ENCODE data around the gene MOBP.
"Not testable (repeated sequence)": the region's sequence is repeated elsewhere in the genome, so short reads cannot be mapped to it uniquely, and the experiment has no call there.

The MOBP gene

DNA sequence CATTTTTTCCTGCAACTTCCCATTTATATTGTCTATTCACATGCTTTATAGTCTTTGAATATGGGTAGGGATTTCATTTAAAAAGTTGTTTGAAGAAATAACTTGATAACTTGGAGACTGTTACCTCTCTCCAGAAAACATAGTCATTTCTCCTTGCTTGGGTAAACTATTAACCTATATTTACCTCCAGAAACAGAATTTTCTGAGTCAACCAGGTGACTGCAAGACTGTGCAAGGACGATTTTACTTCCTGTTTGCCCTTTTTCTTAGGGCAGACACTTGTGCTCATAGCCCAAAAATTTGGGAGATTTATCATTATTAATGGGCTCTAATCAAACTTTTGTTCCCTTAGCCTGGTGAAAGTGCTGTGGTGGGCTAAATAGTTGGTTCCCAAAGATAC is 14.3 kb upstream of the MOBP start:
- DNase-seq (ENCODE audit: low spot score) = no peak

DNA sequence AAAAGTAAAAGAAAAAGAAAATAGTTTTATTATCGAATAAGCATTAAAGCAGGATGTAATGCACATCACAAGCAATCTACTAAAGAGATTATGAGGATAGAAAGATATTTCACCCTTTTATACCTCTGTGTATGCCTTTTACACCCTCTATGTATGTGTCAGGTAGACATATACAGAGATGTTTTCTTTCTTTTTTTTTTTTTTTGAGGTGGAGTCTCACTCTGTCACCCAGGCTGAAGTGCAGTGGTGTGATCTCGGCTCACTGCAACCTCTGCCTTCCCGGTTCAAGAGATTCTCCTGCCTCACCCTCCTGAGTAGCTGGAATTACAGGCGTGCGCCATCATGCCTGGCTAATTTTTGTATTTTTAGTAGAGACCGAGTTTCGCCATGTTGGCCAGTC is 13.6 kb upstream of the MOBP start:
- not testable (repeated sequence) for DNase-seq (ENCODE audit: low spot score)

DNA sequence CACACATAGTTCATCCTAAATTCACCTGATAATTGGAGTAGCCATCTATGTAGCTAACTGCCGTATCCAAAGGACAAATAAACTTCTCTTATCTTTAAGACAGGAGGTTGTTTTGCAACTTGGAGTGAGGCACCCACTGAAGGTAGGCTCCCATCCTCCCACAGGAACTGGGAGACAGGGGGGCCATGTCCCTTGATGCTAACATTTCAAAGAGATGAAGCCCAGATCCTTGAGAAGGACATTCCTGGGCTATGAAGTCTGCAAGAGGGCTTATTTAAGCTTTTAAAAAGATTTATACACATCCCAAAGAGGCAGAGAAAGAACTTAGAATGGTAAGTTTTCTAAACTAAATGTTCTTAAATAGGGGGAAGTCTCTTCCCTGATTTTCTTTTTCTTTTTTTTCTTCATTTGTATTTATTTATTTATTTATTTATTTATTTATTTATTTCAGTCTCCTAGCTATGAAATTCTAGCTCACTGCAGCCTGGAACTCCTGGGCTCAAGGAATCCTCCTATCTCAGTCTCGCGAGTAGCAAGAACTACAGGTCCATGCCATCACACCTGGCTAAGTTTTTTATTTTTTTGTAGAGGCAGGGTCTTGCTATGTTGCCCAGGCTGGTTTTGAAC is 12.8 kb upstream of the MOBP start:
- DNase-seq (ENCODE audit: low spot score) = no peak

DNA sequence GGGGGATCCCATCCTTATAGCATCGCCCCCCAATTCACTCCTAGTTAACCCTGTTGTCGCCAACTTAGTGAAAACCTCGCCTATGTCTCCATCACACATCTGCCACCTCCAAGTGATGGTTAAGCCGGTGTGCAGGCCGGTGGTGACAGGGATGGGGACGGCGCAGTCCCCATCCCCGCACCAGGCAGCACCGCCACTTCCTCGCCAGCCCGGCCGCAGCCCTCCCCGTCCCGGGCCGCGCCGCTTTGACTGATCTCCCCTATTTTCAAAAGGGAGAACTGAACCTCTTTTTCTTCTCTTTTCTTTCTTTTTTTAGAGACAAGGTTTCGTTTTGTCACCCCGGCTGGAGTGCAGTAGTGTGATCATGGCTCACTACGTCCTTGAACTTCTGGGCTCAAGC is 11.3 kb upstream of the MOBP start:
- DNase-seq (ENCODE audit: low spot score) = no peak

DNA sequence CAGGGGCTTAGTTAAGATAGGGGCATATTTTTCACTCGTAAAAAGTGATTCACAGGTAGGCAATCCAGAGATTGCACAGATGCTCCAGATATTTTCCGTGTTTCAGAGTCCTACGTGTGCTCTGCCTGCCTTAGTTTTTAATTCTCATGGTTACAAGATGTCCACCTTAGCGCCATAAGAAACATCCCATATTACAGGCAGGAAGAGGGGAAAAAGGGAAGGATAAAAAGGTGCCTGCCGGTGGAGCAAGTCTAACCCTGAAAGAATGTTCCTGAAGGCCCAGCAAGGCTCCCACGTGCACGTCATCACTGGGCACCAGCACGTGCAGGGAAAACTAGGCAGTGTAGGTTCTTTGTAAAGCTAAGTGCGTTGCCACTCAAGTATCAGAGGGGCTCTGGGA is 10.1 kb upstream of the MOBP start:
- no peak for DNase-seq (ENCODE audit: low spot score)

DNA sequence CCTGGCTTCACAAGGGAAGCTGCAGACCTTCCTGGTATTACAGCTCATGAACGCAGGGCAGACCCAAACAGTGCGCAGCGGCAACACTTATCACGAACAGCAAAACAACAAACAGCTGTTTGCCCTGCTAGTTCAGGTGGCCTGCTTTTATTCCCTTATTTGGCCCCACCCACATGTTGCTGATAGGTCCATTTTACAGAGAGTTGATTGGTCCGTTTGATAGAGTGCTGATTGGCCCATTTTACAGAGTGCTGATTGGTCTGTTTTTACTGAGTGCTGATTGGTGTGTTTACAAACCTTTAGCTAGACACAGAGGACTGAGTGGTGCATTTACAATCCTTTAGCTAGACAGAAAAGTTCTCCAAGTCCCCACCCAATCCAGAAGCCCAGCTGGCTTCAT is 8.9 kb upstream of the MOBP start:
- not testable (repeated sequence) for DNase-seq (ENCODE audit: low spot score)

DNA sequence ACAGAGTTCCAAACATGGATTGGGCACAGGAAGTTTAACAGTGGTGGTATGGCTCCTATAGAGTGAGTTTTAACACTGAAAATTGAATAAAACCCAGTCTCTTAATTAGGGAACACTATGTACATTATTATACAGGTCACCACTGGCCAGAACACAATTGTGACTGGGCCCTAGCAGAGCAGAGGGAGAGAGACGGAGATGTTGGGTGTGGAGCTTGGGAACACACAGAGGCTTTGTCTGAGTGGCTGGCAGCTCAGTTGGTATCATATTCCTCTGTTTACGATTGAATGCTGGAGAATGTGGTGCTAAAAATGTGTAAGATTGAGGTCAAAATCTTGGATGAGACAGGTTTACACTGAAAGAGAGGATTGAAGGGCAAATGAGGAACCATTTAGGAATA is 6.8 kb upstream of the MOBP start:
- DNase-seq (ENCODE audit: low spot score) = no peak

DNA sequence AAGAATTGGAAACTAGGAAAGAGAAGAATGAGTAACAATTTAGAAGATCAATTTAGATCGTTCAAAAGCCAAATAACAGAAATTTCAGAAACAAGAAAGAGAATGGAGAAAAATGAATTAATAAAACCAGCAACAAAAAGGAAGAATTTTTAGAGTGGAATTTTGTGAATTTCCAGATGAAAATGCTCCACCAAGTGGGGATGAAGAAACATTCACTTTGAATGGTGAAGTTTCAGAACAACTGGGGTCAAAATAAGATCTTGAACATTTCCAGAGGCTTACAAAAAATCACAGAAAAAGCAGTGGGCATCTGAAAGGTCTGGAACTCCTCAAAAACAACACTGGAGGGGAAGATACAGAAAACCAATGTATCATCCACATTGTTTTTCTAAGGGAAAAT is 4.2 kb upstream of the MOBP start:
- no peak for DNase-seq (ENCODE audit: low spot score)

DNA sequence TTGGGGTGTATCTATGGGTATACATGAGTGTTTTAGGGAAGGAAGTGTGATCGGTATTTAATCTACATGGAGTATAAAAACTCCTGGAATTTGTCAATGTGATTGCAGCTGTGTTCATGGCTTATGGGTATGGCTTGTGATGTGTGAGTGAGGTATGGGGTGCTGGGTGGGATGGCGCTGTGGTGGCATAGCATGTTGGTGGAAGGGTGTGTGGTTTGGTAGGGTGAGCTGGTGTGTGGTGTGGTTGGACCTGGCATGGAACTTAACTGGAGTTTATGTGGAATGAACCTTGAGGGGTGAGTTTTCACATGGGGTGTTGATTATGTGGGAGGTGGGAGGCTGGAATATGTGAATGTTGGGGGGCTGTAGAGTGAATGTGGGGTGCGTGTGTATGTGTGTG is 492 bp upstream of the MOBP start:
- no peak for DNase-seq (ENCODE audit: low spot score)

DNA sequence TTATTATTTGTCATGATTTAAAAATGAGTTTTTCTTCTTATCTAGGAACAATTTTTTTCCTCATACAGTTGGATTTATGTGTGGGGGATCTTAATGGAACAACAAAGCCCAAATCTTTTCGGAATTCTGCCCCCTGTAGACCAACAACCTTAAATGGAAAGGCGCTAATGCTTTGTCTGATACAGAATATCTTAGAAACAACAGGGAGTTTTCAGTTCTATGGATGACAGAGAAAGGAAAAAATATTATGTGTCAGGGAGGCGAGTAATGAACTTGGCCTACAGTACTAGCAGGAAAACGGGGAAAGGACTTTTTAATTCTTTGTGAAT is 592 bp downstream of the MOBP start:
- no peak for DNase-seq (ENCODE audit: low spot score)

DNA sequence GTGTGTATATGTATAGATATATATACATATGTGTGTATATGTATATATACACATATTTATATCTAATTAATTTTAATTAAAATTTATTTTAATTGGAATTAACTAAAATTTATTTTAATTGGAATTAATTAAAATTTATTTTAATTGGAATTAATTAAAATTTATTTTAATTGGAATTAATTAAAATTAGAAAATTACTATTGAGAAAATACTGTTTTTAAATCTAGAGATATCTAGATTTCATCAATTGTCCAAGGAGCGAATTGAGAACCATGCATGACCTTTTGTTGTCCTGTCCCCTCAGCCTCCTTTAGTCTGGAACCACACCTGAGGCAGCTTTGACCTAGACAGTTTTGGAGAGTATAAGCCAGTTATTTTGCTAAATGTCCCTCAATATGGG is 1.8 kb downstream of the MOBP start:
- no peak for DNase-seq (ENCODE audit: low spot score)

DNA sequence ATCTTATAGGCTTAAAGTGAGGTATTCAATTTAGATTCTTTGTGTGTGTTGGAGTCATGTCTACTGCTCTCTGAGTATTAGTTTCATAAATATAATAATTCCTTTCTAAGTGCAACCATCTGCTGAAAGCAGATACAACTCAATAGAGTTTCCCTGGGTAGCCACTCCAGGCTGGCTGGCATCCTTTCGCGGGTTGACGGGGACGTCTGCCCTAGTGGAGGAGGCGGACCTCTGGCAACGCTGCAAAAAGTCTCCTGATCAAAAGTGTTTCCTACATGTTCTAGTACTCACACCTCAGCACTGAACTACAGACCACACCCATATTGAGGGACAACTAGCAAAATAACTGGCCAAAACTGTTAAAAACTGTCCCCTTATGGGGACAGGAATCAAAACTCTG is 2.5 kb downstream of the MOBP start:
- no peak for DNase-seq (ENCODE audit: low spot score)

DNA sequence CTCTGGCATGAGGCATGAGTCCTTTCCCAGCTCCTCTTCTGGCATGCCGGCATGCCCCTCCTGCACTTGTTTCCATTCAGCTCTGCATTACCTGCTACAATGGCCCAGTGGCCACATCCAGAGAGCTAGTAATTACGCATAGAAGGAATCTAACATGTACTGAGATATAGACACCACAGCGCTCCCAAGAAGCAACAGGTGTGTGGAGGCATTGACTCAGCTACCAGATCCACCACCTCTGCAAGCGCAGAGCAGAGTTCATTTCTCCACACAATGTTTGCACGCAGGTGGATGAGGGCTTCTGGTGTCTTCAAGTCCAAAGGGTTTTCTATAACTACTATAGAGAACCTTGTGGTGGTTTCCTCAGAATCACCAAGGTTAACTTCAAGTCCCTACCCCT is 4.2 kb downstream of the MOBP start:
- no peak for DNase-seq (ENCODE audit: low spot score)

DNA sequence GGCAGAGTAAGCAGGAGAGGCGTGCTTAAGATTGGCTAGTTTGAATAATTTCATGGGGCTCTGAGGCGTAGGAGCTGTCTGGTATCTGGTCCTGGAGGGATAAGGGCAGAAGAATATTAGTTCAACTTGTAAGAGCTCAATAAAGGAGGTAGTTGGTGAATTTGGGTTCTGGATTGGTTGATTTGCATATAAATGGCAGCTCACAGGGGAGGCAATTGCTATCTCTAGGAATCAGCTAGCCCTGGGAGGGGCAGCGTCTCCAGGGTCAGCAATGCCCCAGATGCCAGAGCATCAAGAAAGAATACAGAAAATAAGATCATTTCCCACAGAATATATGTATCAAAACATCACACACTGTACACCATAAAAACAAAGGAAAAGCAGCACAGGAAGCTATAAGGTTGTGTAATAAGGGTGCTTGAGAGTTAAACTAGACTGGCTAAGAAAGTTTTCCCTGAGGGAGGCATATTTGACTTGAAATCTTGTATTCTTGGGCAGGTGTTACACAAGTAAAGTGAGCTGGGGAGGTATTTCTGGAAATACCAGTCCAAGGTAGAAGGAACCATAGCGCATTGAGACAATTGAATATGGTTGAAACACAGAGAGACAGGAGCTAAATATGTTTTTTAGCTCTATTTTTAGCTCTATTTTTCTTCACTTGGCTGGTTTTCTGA is 6.1 kb downstream of the MOBP start:
- DNase-seq (ENCODE audit: low spot score) = no peak

DNA sequence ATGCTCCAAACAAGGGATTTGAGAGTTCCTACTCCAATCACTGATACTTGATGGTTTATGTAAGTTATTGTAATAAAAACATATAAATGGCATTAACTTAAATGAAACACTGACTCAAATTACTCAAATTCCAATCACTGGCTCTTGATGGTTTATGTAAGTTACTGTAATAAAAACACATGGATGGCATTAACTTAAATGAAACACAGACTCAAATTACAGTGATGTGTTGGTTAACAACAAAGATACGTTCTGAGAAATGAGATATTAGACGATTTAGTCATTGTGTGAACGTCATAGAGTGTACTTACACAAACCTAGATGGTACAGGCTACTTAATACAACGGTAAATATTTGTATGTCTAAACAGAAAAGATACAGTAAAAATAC is 6.6 kb downstream of the MOBP start:
- no peak for DNase-seq (ENCODE audit: low spot score)

DNA sequence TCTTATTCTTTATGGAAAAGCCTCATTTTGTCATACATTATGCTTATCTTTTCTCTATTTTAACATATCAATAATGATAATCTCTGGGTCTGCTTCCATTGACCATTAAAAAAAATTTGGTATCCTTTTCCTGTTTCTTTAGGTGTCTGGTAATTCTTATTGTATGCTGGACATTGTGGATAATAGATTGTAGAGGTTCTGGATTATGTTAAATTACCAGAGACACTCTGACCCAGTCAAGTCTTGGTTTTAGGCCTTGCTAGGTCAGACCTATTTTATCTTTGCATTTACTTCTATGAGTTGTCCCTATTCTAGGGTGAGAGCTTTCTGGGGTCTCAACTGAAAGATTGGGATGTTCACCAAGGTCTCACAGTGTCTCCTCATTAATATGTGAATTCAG is 9.3 kb downstream of the MOBP start:
- no peak for DNase-seq (ENCODE audit: low spot score)

DNA sequence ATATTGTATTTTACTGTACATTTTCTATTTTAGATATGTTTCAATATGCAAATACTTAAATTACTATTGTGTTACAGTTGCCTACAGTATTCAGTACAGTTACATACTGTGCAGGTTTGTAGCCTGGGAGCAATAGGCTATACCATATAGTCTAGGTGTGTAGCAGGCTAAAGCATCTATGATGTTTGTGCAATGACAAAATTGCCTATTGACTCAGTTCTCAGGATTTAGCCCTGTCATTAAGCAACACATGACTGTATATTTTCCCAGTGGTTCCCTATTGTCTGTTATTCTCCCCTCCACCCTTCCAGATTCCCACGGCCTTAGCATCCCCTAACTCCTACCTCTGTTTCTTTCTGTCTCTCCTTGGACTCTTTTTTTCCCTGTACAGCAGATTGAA is 10.7 kb downstream of the MOBP start:
- no peak for DNase-seq (ENCODE audit: low spot score)

DNA sequence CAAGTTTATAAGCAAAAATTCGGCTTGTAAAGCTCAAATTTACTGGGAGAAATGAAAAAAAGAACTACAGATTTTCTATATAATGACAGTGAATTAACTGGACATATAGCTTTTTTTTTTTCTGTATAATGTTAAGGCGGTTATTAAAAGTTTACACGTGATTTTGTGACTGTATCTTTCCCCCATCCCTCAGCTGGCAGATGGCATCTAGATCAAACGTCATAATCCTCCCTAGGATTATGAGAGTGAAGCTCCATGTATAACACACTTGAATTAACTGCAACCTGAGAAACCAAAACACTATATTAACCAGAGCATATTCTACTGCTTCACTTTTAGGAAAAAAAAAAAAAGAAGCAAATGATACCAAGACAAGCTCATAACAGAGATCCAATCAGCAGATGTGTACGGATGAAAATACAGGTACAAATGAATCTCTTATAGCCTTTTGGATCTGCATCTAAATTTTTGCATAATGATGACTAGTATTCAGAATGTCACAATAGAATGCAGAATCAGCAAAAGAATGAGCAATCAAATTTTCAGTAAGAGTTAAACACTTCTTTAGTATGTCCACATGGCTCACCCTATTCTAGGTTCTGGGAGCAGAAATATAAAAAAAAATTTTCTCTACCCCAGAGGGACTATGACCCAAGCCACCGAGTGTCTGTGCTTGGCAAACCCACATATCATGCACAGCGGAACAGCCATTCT is 12.4 kb downstream of the MOBP start:
- no peak for DNase-seq (ENCODE audit: low spot score)

DNA sequence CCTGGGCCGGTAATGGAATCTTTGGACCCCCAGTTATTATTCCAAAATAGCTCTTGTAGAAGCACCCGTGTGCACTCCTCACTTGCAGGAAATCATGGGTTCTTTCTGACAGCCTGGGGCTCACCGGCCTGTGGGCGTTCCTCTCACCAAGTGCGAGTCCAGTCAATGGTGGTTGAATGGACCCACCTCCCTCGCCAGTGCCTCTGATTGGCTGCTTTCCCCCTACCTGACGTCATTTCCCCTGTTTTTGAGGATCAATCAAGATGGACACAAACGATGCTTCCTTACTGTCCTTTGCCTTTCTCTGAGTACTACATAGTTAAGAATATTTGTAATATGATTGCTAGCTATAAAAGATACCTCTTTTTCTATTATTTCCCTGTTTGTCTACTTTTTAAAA is 18.1 kb downstream of the MOBP start:
- no peak for DNase-seq (ENCODE audit: low spot score)

DNA sequence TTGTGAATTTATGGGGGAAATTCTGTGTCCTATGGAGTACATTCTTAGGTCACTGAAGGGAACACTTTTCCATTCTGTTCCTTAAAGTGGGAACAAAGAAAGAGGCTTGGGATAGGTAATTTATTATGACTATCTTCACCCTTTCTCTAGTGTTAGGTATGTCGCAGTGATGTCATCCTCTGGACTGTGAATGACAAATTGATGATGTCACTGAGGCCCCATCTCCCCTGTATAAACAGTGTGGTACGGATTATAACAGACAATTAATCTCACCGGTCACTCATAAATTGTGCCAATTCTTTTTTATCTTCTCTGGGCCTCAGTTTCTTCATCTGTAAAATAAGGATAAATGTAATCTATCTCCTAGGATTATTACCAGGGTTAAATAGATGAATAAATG is 23.5 kb downstream of the MOBP start:
- no peak for DNase-seq (ENCODE audit: low spot score)

DNA sequence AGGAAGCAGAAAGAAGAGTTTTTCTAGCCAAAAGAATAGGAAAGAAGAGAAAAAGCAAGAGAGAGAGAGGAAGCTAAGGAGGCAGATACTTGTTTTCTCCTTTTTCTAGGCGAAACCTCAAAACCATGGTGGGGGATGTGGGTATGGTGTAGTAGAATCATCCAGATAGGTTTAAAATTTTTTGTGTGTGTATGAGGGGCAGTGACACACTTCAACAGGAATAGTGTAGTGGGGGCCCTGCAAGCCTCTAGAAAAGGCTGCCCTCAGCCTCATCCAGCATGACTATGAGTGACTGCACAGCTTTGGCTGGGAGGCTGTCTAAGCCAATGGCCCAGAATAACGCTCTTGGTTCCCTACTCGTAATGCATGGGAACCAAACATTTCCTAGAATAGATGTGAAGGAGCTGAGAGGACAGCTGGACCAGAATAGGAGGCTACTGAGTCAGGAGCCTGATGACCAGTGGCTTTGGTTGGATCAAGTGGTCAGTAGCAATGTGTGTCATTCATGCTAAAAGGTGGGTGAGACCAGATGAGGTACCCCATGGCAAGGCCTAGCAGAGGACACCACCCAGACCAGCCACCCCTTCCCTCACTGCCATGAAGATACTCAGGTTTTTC is 24.4 kb downstream of the MOBP start:
- no peak for DNase-seq (ENCODE audit: low spot score)

DNA sequence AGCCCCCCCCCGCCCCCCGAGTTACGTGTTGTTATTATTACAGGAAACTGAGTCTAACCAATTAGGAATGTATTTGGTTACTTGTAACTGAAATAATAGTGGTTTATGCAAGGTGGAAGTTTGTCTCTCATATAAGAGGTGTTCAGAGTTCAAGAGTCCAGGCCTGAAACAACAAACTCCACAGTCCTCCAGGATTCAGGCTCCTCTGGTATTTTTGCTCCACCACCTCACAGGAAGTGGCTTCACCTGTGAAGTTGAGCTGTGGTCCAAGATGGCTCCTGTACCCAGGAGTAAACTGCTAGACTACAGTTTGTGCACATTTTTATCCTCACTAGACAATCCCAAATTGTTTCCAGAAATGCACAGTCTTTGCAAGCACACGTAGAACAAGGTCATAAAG is 27.3 kb downstream of the MOBP start:
- no peak for DNase-seq (ENCODE audit: low spot score)

DNA sequence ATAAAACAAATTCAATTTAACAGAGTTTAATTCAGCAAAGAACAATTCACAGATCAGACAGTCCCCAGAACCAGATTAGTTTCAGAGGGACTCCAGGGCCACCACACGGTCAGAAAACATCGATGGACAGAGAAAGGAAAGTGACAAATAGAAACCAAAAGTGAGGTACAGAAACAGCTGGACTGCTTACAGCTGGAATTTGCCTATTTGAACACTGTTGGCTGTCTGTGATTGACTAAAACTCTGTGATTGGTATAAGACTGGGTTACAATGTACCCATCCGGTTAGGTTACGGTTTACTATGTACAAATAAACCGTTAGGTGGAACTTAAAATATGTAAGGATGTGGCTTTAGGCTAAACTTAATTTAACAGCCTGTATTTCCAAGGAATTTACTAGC is 30.3 kb downstream of the MOBP start:
- no peak for DNase-seq (ENCODE audit: low spot score)
